Ishikawa (cell line): ENCODE measurements around the gene FOXJ3.

Source experiments
- CEBPB ChIP-seq: IDR thresholded peaks from 2 replicates; pipeline ENCODE4 v1.6.1; 2012
- CREB1 ChIP-seq: IDR thresholded peaks from 2 replicates; pipeline ENCODE4 v1.6.1; 2012; ENCODE audit warnings: low read depth
- EGR1 ChIP-seq: IDR thresholded peaks from 2 replicates; pipeline ENCODE4 v1.6.1; 2012
- EP300 ChIP-seq: IDR thresholded peaks from 2 replicates; pipeline ENCODE4 v1.6.1; 2012; ENCODE audit warnings: borderline replicate concordance
- FOXM1 ChIP-seq: IDR thresholded peaks from 2 replicates; pipeline ENCODE4 v1.6.1; 2012; ENCODE audit warnings: low read depth, borderline replicate concordance
- NFIC ChIP-seq: IDR thresholded peaks from 2 replicates; pipeline ENCODE4 v1.6.1; 2012
- RAD21 ChIP-seq: IDR thresholded peaks from 2 replicates; pipeline ENCODE4 v1.6.1; 2012; ENCODE audit warnings: low read depth
- TAF1 ChIP-seq: IDR thresholded peaks from 2 replicates; pipeline ENCODE4 v1.6.1; 2012; ENCODE audit warnings: low read depth, mild to moderate bottlenecking
- TCF12 ChIP-seq: IDR thresholded peaks from 2 replicates; pipeline ENCODE4 v1.6.1; 2012; ENCODE audit warnings: low read depth
- TEAD4 ChIP-seq: IDR thresholded peaks from 2 replicates; pipeline ENCODE4 v1.6.1; 2012
- YY1 ChIP-seq: IDR thresholded peaks from 2 replicates; pipeline ENCODE4 v1.6.1; 2012; ENCODE audit warnings: low read depth
- ZBTB7A ChIP-seq: IDR thresholded peaks from 2 replicates; pipeline ENCODE4 v1.6.1; 2012; ENCODE audit warnings: low read depth
- TF ChIP-seq, protein P1 (sequence below): IDR thresholded peaks from 2 replicates; pipeline ENCODE4 v1.6.1; 2012
- TF ChIP-seq, protein P2 (sequence below): IDR thresholded peaks from 2 replicates; pipeline ENCODE4 v1.6.1; 2012; ENCODE audit warnings: low read depth, mild to moderate bottlenecking
- TF ChIP-seq, protein P3 (sequence below): IDR thresholded peaks from 2 replicates; pipeline ENCODE4 v1.6.1; 2012

Gene FOXJ3

DNA sequence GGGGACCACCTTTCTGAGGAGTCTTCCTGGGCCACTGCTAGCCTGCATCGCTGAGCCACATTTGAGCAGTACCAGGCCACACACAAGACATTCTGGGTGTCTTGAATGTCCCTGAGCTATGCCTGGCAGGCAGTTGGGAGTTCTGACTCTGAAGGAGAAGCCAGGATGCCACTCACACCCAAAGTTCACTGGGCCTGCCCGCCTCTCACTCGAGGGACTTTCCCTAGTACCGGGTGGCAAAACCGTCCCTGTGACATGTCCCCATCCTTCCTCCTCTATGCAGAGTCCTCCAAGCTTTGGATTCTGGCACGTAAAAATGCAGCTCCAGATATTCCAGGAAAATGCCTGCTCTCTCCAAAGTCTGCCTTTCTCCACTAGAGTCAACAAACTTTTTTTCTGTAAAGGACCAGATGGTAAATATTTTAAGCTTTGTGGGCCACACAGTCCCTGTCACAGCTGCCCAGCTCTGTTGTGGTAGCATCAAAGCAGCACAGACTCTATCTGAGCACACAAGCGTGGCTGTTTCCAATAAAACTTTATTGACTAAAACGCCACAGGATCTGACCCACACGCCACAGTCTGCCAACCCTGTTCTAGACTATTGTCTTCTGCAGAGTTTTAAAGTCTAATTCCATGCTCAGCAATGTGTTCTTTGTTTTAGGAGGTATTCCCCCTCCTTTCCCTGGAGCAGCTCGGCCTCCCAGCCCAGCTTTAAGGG, 201.1 kb downstream of the FOXJ3 start:
- TF ChIP-seq YY1, result no peak
- TF ChIP-seq, protein P1, sequence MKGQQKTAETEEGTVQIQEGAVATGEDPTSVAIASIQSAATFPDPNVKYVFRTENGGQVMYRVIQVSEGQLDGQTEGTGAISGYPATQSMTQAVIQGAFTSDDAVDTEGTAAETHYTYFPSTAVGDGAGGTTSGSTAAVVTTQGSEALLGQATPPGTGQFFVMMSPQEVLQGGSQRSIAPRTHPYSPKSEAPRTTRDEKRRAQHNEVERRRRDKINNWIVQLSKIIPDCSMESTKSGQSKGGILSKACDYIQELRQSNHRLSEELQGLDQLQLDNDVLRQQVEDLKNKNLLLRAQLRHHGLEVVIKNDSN, result no peak
- no peak for TF ChIP-seq ZBTB7A
- no peak for TF ChIP-seq TCF12
- no peak for TF ChIP-seq CEBPB
- no peak for TF ChIP-seq EP300
- no peak for TF ChIP-seq NFIC

DNA sequence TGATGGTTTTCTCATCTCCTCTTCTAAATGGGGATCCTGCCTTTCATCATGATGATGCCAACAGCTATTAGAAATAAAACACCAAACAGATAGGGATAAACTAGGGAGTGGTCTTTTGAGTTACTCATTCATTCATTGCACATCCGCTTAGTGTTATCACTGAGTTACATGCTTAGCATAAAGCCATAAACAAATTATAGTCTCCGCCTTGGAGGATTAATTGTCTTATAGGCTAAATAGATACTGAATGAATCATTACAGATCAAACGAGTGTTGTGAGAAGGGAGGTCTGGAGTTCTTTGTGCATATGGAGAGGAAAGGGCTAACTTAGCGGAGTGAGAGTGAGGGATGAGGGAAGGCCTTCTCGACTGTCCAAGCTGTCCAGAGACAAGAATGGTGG, 201.6 kb downstream of the FOXJ3 start:
- TF ChIP-seq, protein P2, sequence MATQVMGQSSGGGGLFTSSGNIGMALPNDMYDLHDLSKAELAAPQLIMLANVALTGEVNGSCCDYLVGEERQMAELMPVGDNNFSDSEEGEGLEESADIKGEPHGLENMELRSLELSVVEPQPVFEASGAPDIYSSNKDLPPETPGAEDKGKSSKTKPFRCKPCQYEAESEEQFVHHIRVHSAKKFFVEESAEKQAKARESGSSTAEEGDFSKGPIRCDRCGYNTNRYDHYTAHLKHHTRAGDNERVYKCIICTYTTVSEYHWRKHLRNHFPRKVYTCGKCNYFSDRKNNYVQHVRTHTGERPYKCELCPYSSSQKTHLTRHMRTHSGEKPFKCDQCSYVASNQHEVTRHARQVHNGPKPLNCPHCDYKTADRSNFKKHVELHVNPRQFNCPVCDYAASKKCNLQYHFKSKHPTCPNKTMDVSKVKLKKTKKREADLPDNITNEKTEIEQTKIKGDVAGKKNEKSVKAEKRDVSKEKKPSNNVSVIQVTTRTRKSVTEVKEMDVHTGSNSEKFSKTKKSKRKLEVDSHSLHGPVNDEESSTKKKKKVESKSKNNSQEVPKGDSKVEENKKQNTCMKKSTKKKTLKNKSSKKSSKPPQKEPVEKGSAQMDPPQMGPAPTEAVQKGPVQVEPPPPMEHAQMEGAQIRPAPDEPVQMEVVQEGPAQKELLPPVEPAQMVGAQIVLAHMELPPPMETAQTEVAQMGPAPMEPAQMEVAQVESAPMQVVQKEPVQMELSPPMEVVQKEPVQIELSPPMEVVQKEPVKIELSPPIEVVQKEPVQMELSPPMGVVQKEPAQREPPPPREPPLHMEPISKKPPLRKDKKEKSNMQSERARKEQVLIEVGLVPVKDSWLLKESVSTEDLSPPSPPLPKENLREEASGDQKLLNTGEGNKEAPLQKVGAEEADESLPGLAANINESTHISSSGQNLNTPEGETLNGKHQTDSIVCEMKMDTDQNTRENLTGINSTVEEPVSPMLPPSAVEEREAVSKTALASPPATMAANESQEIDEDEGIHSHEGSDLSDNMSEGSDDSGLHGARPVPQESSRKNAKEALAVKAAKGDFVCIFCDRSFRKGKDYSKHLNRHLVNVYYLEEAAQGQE, result no peak
- TF ChIP-seq TAF1 (no peak), CEBPB (no peak)

DNA sequence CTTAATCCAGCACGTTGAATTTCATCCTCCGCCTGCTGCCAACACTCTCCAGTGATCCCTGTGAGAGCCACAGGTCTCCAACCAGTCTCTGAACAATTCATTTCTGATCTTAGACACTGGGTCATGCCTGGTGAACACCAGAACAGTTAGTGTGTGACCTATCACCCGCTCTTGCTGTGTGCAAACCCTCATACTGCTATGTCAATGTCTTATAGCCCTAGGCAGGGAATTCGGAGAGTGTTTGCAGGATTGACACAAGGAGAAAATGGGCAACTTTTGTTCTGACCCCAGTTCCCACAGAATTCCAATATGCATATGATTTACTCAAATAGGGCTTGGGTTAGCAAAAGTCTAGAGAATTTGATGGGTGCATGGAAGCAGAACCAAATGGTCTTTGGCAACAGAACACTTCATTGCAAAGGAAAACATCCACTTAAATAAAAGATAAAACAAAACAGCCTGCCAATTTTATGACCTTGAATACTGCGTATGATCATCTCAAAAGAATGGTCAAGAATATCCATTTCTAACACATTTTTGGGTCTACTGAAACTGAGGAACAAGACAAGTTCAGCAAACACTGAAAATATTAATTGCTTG, 204.9 kb downstream of the FOXJ3 start:
- no peak for TF ChIP-seq TEAD4
- TF ChIP-seq, protein P3, sequence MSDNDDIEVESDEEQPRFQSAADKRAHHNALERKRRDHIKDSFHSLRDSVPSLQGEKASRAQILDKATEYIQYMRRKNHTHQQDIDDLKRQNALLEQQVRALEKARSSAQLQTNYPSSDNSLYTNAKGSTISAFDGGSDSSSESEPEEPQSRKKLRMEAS, result no peak
- no peak for TF ChIP-seq CREB1
- TF ChIP-seq, protein P2, result no peak
- TF ChIP-seq EGR1, result no peak
- no peak for TF ChIP-seq CEBPB
- TF ChIP-seq FOXM1, result no peak
- TF ChIP-seq, protein P1, result no peak
- TF ChIP-seq EP300, result no peak

- TF ChIP-seq ZBTB7A (no peak), TCF12 (no peak), EGR1 (no peak), RAD21 (no peak), NFIC (no peak), TEAD4 (no peak), TAF1 (no peak), FOXM1 (no peak), YY1 (no peak), CREB1 (no peak), EP300 (no peak), CEBPB (no peak)
- TF ChIP-seq, protein P3, result no peak
- TF ChIP-seq, protein P1, result no peak
- TF ChIP-seq, protein P2, result no peak
Measured at GRCh38 chr1:42128964-42129363, 206.1 kb downstream of the FOXJ3 start.
